HepG2 (cell line): ENCODE measurements around the gene TSSK2.

Experiments used
- ELF1 ChIP-seq: sonication (generic); formaldehyde crosslinking; IDR thresholded peaks from 2 replicates; pipeline ENCODE4 v1.4.0; 2020; ENCODE audit warnings: missing genetic modification reagents
- PHF5A ChIP-seq: IDR thresholded peaks from one replicate; pipeline ENCODE4 v1.6.1; 2018; ENCODE audit warnings: low read depth, missing genetic modification reagents; ENCODE audit not compliant: unreplicated experiment
- POLR2A ChIP-seq, 2 experiments: IDR thresholded peaks; 2 replicates each; pipeline ENCODE4 v1.6.1; 2011; ENCODE audit warnings: low read depth in 2 of 2, low read length in 2 of 2, mild to moderate bottlenecking in 1 of 2, moderate library complexity in 1 of 2; ENCODE audit not compliant: insufficient read depth in 1 of 2
- YY1 ChIP-seq: IDR thresholded peaks from 2 replicates; pipeline ENCODE4 v1.6.1; 2011; ENCODE audit warnings: low read length, low read depth, moderate library complexity, mild to moderate bottlenecking; ENCODE audit not compliant: insufficient read depth, insufficient replicate concordance
- ZNF121 ChIP-seq: sonication (generic); formaldehyde crosslinking; IDR thresholded peaks from 2 replicates; pipeline ENCODE4 v1.5.0; 2020; ENCODE audit warnings: mild to moderate bottlenecking, missing genetic modification reagents
- ZNF816 ChIP-seq: sonication (generic); formaldehyde crosslinking; IDR thresholded peaks from 2 replicates; pipeline ENCODE4 v1.8.0; 2022; ENCODE audit warnings: missing genetic modification reagents, mild to moderate bottlenecking, borderline replicate concordance

GRCh38 chr22:19081351-19081750 is 49.8 kb upstream of the TSSK2 start:
- TF ChIP-seq POLR2A (IDR thresholded peaks at IDR 0.05; ENCODE audit: insufficient read depth in 1 of 2, low read depth in 2 of 2, low read length in 2 of 2) (no peak), ZNF816 (CRISPR knock-in tag) (no peak), ZNF121 (CRISPR knock-in tag) (no peak), YY1 (no peak), ELF1 (CRISPR knock-in tag) (no peak), PHF5A (CRISPR knock-in tag) (no peak)
